GM21390 (cell line): ENCODE data around the gene MEIS3.

Experiments used
- ATAC-seq: cut with Tn5 transposase; IDR thresholded peaks from one replicate; pipeline ENCODE4 v1.9.1; 2021; ENCODE audit not compliant: unreplicated experiment

The MEIS3 gene

GRCh38 chr19:47363758-47364531 is 55.4 kb downstream of the MEIS3 start:
- ATAC-seq: no peak

DNA sequence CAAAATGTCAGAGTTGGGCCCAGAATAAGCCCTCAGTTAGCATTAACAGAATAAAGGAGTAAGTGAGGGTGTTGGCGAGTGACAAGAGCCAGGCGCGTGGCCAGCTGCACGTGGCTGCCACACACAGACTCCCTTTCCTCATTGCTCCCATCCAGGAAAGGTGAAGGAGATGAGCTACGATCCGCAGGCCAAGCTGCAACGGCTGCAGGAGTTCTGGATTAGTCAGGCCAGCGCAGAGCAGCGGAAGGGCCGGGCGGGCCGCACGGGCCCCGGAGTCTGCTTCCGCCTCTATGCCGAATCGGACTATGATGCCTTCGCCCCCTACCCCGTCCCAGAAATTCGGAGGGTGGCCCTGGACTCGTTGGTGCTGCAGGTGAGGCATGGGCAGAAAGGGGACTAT is 57.0 kb downstream of the MEIS3 start:
- ATAC-seq: no peak

- no peak for ATAC-seq
These were observed 60.4 kb downstream of the MEIS3 start for GRCh38 chr19:47358936-47359335.

DNA sequence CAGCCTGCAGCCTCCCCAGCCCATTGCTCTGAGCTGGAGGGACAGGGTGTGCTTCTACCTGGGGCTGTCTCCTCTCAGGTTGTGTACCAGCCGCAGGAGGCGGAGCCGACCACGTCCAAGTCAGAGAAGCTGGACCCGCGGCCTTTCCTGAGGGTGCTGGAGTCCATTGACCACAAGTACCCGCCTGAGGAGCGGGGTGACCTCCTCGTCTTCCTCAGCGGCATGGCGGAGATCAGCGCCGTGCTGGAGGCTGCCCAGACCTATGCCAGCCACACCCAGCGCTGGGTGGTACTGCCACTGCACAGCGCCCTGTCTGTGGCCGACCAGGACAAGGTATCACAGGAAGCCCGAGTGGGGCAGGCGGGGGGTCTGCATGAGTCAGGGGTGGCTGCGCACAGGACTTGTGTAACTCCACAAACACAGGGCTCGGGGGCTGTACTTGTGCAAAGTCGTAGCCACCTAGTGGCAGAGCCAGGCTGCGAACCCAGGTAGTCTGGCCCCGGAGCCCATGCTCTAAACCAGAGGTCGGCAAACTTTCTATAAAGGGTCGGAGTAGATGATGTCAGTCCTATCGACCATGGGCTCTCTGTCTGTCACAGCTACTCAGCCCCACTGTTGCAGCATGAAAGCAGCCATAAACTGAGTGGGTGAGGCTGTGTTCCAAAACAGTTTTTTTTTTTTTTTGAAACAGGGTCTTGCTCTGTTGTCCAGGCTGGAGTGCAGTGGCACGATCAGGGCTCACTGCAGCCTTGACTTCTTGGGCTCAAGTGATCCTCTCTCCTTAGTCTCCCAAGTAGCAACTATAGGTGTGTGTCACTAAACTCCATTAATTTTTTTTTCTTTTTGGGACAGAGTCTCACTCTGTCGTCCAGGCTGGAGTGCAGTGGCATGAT is 61.3 kb downstream of the MEIS3 start:
- ATAC-seq: no peak

DNA sequence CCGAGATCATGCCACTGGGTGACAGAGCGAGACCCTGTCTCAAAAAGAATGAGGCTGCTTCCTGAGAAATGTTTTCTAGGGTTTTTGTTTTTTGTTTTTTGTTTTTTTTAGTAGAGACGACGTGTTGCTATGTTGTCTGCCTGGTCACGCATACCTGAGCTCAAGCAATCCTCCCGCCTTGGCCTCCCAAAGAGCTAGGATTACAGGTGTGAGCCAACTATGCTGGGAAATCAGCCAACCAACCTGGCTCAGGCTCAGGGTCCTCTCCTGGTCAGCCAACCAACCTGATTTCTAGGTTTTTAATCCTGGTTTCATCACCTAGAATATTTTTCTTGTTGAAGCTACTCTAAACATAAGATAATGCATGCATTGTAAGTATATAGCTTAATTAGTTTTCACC is 62.4 kb downstream of the MEIS3 start:
- ATAC-seq: no peak

GRCh38 chr19:47353307-47353712 is 66.0 kb downstream of the MEIS3 start:
- ATAC-seq: no peak
